Panc1 (cell line): ENCODE measurements around the gene VCP. TPM values are rescaled to one million over a fixed set of nuclear protein-coding genes. Genes with fewer than 3 reads are reported as not detected.

Experiments used
- ATAC-seq: fragments of 200-7000 bp; cut with Tn5 transposase; 2 replicates; pipeline ENCODE4 v1.9.1; 2020; ENCODE audit warnings: mild to moderate bottlenecking, moderate library complexity
- BruUV-seq: library from RNA; stranded (reverse); fragments of 400-500 nt; replicated peaks from 2 replicates; lab custom pipeline; 2021; lab: Mats Ljungman, UMichigan
- CTCF ChIA-PET: fragments of 300-600 bp; sonication (Branson Sonifier 250); formaldehyde crosslinking; loops from one replicate; lab custom pipeline; 2022; ENCODE audit warnings: antibody characterized with exemption; lab: Charles Lee
- POLR2A ChIA-PET: fragments of 300-600 bp; sonication (Branson Sonifier 250); formaldehyde crosslinking; loops from one replicate; lab custom pipeline; 2022; ENCODE audit warnings: antibody characterized with exemption; lab: Charles Lee
- DNase-seq: peaks from one replicate; pipeline ENCODE4 v3.0.0-alpha.2; 2010; ENCODE audit warnings: low read depth, low spot score
- H3K27ac ChIP-seq: 2 replicates; pipeline ENCODE4 v1.5.1; 2011; ENCODE audit warnings: mild to moderate bottlenecking, low read length, inconsistent platforms
- H3K27me3 ChIP-seq: fragments of 200-500 bp; sonication (Bioruptor generic); 2 replicates; pipeline ENCODE4 v1.6.0; 2014; ENCODE audit warnings: low read length, inconsistent platforms; ENCODE audit not compliant: control insufficient read depth, insufficient read depth
- H3K36me3 ChIP-seq: fragments of 200-500 bp; sonication (Bioruptor generic); 2 replicates; pipeline ENCODE4 v1.5.1; 2014; ENCODE audit warnings: inconsistent platforms, mild to moderate bottlenecking, low read length, moderate library complexity; ENCODE audit not compliant: control insufficient read depth, insufficient read depth
- H3K4me1 ChIP-seq: 2 replicates; pipeline ENCODE4 v1.5.1; 2011; ENCODE audit warnings: inconsistent platforms, mild to moderate bottlenecking, low read length, moderate library complexity; ENCODE audit not compliant: control insufficient read depth, insufficient read depth
- H3K4me3 ChIP-seq, 2 experiments: 2 replicates each; pipeline ENCODE4 v1.5.1; 2011 to 2012; ENCODE audit warnings: low read depth in 2 of 2, low read length in 2 of 2, mild to moderate bottlenecking in 2 of 2, inconsistent platforms in 1 of 2, moderate library complexity in 1 of 2
- H3K9me3 ChIP-seq: fragments of 200-500 bp; sonication (Bioruptor generic); 2 replicates; pipeline ENCODE4 v1.5.1; 2014; ENCODE audit warnings: low read depth, mild to moderate bottlenecking, inconsistent platforms, low read length, moderate library complexity; ENCODE audit not compliant: control insufficient read depth, insufficient read depth
- CTCF ChIP-seq: fragments of 450-650 bp; IDR thresholded peaks from 2 replicates; pipeline ENCODE4 v1.5.1; 2017; ENCODE audit warnings: mild to moderate bottlenecking
- POLR2AphosphoS5 ChIP-seq: IDR thresholded peaks from 2 replicates; pipeline ENCODE4 v1.6.1; 2012; ENCODE audit warnings: mild to moderate bottlenecking, low read depth, low read length, moderate library complexity
- REST ChIP-seq, 2 experiments: IDR thresholded peaks; 2 replicates each; pipeline ENCODE4 v1.6.1; 2011 to 2012; ENCODE audit warnings: low read depth in 2 of 2, control low read depth in 1 of 2, low read length in 1 of 2, mild to moderate bottlenecking in 1 of 2, moderate library complexity in 1 of 2; ENCODE audit not compliant: insufficient read depth in 1 of 2
- SIN3A ChIP-seq: IDR thresholded peaks from 2 replicates; pipeline ENCODE4 v1.6.1; 2012; ENCODE audit warnings: low read depth, mild to moderate bottlenecking, low read length, moderate library complexity, borderline replicate concordance; ENCODE audit not compliant: insufficient read depth
- TCF7L2 ChIP-seq: IDR thresholded peaks from 2 replicates; pipeline ENCODE4 v1.6.1; 2011; ENCODE audit warnings: mild to moderate bottlenecking, low read depth, low read length, inconsistent platforms
- in situ Hi-C: cut with HindIII; loops from 2 replicates; pipeline ENCODE4 v1.10.0; 2016; ENCODE audit warnings: low sequenced_read_pairs, low pct_unique_long_range_greater_than_20kb
- intact Hi-C: fragments of 100-400 bp; cut with micrococcal nuclease; formaldehyde crosslinking; loops from one replicate; pipeline ENCODE4 v1.10.0; 2022; ENCODE audit not compliant: unreplicated experiment
- total RNA-seq: library from RNA; stranded (reverse); gene quantifications from one replicate; pipeline ENCODE4 v1.2.1, GENCODE V29; 2021; ENCODE audit not compliant: unreplicated experiment

VCP gene
- total RNA-seq, 1 experiment from 2014 or later, result 472 TPM

- in situ Hi-C loops (no loop called here), intact Hi-C loops (no loop called here)
- Histone ChIP-seq H3K36me3 (no peaks in the 10 kb centered on the region), H3K4me3 (no peak overlapping the region), H3K4me1 (peaks cover 3% of the 10 kb centered on the region; the same call in 1 of the 2 replicates), H3K27me3 (no peaks in the 10 kb centered on the region), H3K27ac (no peak overlapping the region), H3K9me3 (no peaks in the 10 kb centered on the region)
- BruUV-seq, result no TSS peak
- ChIA-PET CTCF (no interaction called here), POLR2A (interaction anchor here (1.3 kb wide), 1 partner anchor 11 kb away, joined by 6 read pairs; the partner anchor contains the start of gene FANCG)
- no peak for DNase-seq
- TF ChIP-seq POLR2AphosphoS5, result no peak
- TF ChIP-seq SIN3A, result no peak
- no peak for TF ChIP-seq REST (IDR thresholded peaks at IDR 0.05; ENCODE audit: insufficient read depth in 1 of 2, low read depth in 2 of 2, low read length in 1 of 2)
- no peak for TF ChIP-seq TCF7L2
- no peak for TF ChIP-seq CTCF
- no peak for ATAC-seq
Measured at GRCh38 chr9:35091536-35091935, 19.1 kb upstream of the VCP start.

- Histone ChIP-seq H3K4me1 (no peaks in the 10 kb centered on the region), H3K27ac (no peak overlapping the region), H3K36me3 (no peaks in the 10 kb centered on the region), H3K9me3 (no peaks in the 10 kb centered on the region), H3K27me3 (no peaks in the 10 kb centered on the region), H3K4me3 (no peak overlapping the region)
- DNase-seq (no peak), ATAC-seq (no peak)
- in situ Hi-C loops, result no loop called here
- ChIA-PET CTCF (no interaction called here), POLR2A (no interaction called here)
- intact Hi-C loops, result no loop called here
- TF ChIP-seq SIN3A (no peak), CTCF (no peak), TCF7L2 (no peak), REST (IDR thresholded peaks at IDR 0.05; ENCODE audit: insufficient read depth in 1 of 2, low read depth in 2 of 2, low read length in 1 of 2) (no peak), POLR2AphosphoS5 (no peak)
- no TSS peak for BruUV-seq
Measured at GRCh38 chr9:35089434-35089833, 17.0 kb upstream of the VCP start.
